Inflammatory macrophage (primary cell): Measurements from ENCODE around the gene SCYGR2.
A peak's percentile ranks its signal among the peaks of the same experiment; 100 is the strongest.
"Not testable (repeated sequence)": the region's sequence is repeated elsewhere in the genome, so short reads cannot be mapped to it uniquely, and the experiment has no call there.

Experiments used
- DNase-seq, 2 donors: peaks; one replicate each; pipeline ENCODE4 v3.0.0-alpha.2; 2020 to 2022
- total RNA-seq, 18 experiments: gene quantifications; one replicate each; lab custom pipeline; 2026; ENCODE audit warnings: mixed read lengths in 6 of 18, inconsistent platforms in 2 of 18; lab: John Stamatoyannopoulos, UW

The SCYGR2 gene, protein sequence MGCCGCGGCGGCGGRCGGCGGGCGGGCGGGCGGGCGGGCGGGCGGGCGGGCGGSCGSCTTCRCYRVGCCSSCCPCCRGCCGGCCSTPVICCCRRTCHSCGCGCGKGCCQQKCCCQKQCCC
- total RNA-seq: 0 reads per million in 18 experiments

DNA sequence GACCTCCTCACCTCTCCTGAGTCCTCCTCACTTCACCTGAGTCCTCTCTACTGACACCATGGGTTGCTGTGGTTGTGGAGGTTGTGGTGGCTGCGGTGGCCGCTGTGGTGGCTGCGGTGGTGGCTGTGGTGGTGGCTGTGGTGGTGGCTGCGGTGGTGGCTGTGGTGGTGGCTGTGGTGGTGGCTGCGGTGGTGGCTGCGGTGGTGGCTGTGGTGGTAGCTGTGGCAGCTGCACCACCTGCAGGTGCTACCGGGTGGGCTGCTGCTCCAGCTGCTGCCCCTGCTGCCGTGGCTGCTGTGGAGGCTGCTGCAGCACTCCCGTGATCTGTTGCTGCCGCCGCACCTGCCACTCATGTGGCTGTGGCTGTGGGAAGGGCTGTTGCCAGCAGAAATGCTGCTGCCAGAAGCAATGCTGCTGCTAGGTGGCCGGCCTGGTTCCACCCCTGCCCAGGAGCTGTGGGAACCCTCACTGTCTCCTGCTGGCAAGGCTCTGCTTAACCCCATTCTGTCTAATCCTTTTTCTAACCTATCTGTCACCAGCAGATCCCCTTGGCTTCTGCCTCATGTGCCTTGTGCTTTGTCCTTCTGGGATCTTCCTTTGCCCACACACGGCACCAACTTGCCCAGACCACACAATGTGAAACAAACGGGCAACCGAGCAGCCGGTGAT lies at the start of gene SCYGR2:
Gene SCYGR2, plus strand, starts transcription at position 59 of the 669 bp plus-strand sequence. Its CDS starts 0 bp downstream, at position 59.
- not testable (repeated sequence) for DNase-seq

DNA sequence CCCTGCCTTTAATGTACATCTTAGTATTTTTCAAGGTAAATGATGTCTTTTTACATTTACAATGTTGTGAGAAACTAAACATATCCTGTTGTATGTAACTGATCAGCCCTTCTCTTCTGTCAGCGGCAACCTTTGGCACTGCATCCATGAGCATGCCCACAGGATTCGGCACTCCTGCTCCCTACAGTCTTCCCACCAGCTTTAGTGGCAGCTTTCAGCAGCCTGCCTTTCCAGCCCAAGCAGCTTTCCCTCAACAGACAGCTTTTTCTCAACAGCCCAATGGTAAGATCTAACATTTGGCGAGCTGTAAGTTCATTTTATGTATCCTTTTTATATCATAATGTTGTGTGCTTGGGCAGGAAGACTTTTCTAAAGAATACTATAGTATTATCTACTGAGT lies 46.9 kb upstream of the SCYGR2 start:
- no peak for DNase-seq

DNA sequence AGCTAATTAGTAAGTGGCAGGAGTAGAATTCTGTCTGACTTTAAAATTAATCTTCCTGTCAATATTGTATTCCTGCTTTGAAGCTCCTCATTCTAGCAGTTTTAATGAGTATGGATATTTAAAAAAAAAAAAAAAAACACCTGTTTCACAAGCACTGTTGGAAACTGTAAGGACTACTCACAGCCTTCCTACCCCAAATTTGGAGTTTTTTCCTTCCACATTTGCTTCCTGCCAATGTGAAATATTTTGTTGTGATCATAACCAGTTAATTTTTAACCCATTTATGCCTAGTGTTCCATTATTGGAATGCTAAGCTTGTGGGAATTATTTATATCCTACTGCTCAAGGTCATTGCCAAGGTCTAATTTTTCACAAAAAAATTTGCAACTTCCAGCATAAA lies 36.1 kb upstream of the SCYGR2 start:
- DNase-seq: no peak

DNA sequence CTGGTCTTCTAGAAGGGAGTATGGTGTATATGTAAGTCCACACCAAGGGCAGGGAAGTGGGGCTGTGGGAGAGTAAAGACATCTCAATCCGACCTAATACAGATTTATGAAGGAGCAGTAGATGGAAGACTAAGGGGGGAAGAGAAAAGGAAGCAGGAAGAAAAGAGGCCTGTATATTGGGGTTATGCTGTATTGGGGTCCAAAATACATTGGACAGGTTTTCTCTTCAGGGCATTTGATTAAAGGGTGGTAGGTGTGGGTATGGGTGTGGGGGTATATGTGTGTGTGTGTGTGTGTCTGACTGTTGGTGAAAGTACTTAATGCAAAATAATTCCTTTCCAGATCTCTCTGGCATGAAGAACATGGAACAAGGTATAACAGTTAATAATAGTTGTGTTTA lies 33.6 kb upstream of the SCYGR2 start:
- no peak for DNase-seq

DNA sequence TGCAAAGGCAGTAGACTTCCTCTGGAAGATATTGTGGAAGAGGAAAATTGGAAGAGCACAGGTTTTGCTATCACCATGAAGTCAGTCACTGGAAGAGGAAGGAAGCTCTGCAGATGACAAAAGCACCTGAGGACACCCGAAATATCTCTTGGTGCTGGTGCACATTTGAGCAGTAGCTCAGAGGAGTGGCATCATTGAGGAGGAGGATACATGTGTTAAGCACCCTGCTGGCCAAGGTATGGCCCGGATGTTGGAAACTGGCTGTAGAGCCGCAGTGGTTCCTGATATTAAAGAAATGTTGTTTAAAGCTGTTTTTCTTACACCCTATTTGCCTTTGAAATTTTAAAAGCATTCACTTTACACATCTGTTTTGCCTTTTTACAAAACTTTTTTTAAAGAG lies 32.7 kb upstream of the SCYGR2 start:
- DNase-seq: no peak

DNA sequence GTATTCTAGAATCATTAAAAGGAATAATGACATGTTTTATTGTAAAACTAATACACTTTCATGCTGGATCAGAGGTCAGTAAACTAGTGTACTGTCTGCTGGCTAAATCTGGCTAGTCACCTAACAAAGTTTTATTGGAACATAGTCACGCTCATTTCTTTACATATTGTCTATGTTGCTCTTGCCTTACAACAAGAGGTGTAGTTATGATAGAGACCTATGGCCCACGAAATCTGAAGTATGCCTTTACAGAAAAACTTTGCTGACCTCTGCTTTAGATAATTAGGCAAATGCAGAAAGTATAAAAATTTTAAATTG lies 29.9 kb upstream of the SCYGR2 start:
- DNase-seq: no peak

DNA sequence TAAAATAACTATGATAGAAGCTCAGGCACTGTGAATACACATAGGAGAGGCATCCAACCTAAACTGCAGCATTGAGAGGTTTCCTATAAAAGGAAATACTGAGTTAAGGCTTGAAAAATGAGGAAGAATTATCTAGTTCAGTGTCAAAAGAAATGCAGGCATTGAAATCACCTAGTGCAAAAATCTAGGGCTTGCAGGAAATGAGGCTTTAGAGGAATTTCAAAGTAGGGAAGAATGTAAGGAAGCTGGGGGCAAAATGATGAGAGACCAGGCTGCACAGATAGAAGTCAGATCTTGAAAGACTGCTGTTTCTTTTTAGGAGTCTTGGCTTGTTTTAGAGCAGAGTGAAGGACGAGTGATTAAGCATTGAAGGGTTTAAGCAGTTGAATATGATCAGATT lies 28.1 kb upstream of the SCYGR2 start:
- no peak for DNase-seq

DNA sequence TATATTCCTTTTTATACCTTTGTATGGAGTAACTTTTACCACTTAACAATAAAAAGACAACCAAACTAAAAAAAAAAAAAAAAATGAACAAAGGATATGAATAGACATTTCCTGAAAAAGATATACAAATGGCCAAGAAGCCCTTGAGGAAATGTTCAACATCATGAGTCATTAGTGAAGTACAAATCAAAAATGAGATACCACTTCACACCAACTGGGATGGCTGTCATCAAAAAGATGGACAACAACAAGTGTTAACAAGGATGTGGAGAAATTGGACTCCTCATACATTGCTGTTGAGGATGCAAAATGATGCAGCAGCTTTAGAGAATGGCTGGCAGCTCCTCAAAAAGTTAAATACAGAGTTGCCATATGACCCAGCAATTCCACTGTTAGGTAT lies 22.6 kb upstream of the SCYGR2 start:
- no peak for DNase-seq

DNA sequence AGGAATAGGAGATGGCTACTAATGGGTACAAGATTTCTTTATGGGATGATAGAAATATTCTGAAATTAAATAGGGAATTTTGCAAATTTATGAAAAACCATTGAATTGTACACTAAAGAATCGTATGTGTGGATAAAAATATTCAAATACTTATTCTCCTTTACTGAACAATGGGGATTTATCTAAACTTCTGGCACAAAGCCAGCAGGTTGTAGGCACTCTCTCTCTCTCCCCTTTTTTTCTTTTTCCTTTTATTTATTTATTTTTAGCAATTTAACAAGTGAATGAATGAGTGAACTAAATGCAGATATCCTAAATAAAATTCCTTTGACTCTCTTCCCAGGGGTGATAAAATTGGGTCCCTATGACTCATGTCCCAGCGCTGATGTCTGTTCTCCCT lies 21.9 kb upstream of the SCYGR2 start:
- DNase-seq: no peak

DNA sequence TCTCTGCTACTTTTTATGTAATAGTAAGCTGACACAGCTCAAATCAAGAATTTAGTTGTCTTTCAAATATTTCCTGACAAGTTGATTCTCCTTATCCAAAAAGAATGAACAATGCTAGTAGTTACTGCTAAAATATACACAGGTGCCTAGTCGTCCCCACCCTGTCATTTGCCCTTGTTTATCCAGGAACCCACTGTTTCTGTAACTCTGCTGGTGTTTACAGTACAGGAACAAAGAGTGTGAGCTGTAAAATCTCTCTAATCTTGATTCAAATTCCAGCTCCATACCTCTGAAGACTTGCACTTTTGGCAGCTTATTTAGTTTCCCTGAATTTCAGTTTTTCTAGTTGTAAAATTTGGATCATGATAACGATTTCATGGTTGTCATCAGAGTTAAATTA lies 21.1 kb upstream of the SCYGR2 start:
- no peak for DNase-seq

DNA sequence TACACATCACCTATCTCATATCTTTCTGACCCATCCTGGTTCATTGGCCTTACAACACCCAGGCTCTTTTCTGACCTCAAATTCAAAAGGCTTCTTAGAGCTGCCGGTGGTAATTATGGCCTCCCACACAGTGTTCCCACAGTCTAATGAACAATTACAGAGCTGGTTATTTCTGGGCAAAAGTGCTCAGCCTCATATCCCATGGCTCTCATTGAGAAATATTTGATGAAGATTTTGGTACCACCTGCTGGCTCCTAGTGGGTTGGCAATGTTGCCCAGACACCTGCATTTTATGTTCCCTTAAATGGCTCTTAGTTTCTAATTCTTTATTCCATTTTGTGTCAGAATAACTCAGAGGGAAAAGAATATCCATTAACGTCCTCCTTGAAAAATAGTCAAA lies 20.1 kb upstream of the SCYGR2 start:
- DNase-seq: no peak

DNA sequence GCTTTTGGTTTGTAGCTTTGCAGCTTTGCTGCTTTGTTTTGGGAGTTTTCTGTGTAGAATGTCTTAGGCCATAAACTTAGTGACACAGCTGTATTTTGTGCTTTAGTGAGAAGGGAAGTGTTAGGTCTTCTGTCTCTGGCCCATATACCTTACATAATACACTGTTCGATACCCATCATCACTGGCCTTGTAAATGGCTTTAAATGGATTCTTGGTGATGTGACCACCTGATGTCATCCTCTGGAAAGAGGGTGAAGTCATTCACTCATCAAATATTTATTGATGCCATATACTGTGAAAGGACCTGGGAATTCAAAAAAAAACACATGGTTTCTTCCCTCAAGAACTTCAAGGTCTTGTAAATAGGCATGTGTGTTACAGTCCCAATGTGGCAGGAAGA lies 18.9 kb upstream of the SCYGR2 start:
- no peak for DNase-seq

DNA sequence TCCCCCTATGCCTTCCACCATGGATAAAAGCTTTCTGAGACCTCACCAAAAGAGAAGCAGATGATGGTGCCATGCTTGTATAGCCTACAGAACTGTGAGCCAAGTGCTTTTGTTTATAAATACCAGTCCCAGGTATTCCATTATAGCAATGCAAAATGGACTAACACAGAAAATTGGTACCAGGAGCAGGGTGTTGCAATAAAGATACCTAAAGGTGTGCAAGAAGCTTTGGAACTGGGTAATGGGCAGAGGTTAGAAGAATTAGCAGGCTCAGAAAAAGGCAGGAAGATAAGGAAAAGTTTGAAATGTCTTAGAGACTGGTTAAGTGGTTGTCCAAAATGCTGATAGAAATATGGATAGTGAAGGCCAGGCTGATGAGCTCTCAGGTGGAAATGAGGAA lies 16.3 kb upstream of the SCYGR2 start:
- DNase-seq: no peak

DNA sequence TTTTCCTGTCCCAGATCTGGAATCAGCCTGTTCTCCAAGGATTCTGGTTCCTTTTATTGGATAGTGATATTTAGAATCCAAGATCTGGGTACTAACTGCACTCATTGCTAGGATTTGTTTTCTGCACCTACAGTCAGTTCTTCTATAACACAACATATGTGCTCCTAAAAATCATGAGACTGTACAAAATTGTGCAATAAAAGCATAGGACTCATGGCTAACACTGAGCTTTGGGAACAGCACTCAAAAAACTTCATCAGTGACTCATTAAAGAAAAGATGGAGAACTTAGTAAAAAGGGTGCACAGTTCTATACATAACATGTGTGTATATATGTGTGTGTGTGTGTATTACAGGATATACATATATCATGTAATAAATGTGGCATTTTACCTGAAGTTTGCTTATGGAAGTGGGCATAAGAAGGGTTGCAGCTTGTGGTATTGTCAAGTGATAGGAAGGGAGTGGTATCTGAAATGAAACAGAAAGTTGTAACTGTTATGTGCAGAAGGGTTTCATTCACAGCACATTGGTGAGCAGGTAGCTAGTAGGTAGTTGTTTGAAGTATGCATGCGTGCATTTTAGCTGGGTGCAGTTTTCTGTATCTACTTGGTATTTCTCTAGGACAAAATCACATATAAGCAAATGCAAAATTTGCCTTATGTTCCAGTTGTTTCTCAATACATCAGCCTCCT lies 5.9 kb upstream of the SCYGR2 start:
- no peak for DNase-seq

DNA sequence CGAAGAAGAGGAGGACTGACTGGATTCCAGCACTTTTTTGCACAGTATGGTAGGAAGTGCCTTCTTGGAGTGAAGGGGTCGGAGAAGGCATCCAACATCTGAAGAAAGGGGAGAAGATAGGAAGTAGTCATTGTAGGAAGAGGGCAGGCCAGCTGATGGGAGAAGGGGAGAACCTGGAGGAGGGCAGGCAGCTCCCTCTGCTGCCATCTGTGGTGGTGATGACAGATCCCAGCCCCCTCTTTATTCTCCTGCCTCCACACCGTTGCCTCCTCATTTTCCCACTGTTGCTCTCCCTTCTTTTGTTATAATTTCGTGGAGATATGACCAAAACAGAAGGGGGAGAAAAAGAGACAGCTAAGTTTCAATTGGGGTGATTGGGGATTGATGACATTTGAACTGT lies 2.9 kb upstream of the SCYGR2 start:
- no peak for DNase-seq

DNA sequence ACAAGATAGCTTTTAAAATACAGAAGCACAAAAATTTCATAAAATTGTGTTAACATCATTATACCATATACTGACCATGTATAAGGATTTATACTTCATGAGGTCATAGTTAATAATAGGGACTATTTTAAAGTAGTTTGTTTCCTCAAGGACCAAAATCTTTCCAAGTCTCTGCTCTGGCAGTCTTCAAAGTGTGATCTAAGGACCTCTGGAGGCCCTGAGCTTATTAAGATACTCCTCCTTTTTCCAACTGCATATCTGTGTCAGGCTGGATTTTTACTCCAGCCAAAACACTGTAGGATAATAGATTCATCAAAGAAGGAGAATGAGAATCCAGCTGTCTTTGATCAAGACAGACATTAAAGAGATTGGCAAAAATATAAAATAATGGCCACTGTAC lies 1.7 kb upstream of the SCYGR2 start:
- DNase-seq: no peak

DNA sequence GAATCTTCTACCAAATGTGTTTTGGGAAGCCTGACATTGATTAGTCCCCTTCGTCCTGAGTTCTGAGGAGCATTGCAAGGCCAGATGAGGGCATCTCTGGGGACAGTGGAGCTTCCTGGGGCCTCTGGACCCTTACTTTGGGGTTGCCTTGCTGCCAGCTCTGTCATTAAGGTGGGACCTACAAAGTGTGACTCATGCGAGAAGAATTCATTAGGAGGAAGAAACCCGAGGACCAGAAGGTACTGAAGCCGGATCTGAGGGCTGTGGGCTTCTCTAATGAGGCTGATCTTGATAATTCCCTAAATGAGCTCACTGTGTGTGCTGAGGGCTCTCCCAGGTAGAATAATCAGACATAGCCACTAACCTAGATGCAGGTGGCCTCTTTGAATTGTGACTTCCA lies 695 bp upstream of the SCYGR2 start:
- DNase-seq: no peak

DNA sequence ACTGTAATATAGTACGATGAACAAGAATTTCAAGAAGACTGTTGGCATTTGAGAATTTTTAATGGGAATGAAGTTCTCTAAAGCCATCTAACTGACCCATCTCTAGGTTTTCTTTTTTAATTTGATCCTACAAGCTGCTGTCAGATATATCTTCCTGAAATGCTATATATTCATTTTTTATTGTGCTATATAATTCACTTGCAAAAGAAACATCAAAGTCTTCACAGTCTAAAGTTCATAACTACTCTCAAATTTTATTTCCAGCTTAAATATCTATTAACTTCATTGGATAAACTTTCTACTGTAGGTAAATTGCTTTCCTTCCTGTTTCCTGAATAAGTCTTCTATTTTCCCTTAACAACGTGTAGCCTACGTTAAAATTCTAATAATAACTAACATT lies 3.7 kb downstream of the SCYGR2 start:
- no peak for DNase-seq

DNA sequence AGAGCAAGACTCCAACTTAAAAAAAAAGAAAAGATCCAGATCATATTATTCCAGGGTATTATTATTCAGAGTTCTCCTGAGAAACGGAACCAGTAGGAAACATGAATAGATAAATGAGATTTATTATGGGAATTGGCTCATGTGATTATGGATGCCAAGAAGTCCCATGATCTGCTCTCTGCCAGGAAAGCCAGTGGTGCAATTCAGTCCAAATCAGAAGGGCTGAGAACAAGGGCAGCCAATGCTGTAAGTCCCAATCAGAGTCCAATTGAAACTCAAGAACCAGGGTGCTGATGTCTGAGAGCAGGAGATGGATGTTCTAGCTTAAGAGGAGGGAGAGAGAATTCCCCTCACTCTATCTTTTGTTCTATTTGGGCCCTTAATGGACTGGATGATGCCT lies 7.8 kb downstream of the SCYGR2 start:
- DNase-seq: no peak

DNA sequence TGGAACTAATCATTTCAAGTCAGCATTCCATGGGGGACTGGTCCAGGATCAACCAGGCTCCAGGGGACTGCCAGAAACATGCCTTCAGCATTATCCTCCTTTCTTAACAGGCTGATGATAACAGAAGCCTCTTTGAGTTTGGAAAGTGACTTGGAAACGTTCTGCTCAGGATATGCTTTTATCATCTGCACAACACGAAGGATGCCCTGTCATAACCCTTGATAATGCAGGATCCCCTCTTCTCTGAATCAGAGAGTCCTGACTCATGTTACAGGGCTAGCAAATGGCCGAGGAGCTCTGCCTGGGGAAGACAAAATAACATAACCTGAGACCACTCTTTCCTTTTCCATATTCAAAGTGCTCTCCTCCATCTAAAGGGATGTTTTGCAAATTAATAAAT lies 9.2 kb downstream of the SCYGR2 start:
- DNase-seq: peak in 1 of 2 donors; percentile 15

DNA sequence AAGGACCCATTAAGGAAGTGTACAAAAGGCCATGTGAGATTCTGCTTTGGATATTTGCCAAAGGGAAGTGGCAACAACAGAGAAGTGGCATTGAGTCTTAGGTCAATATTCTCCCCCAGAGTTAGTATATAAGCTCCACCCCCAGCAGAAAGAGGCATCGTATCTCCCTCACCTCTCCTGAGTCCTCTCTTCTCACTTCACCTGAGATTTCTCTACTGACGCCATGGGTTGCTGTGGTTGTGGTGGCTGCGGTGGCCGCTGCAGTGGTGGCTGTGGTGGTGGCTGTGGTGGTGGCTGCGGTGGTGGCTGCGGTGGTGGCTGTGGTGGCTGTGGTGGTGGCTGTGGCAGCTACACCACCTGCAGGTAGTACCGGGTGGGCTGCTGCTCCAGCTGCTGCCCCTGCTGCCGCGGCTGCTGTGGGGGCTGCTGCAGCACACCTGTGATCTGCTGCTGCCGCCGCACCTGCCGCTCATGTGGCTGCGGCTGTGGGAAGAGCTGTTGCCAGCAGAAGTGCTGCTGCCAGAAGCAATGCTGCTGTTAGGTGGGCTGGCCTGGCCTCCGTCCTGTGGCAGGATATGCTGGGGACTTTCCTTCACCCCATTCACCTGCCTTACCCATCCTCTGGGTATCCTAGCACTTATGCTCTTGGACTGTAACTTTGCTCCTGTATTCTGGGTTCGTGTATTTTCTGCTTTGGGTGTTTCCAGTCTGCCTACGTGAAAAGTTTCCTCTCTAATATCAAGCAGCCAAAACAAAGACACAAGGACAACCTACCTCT lies 10.1 kb downstream of the SCYGR2 start:
- DNase-seq: peak; percentile 90 to 93

DNA sequence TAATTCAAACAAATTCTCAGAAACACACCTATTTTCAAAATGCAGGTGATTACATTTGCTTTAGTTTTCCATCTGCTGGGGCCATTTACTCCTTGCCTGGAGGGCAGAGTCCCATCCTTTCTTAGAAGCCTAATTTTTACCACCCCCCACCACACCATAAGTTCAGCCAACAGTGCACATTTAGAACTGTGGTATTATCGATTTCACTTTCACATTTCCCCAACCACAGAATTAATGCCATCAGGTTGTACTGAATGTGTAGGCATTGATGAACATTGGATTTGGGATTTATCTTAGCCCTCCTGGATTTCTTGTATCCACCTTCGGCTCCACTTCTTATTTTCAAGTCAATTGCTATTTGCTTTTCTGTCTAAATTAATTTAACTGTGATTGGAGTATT lies 11.4 kb downstream of the SCYGR2 start:
- no peak for DNase-seq

DNA sequence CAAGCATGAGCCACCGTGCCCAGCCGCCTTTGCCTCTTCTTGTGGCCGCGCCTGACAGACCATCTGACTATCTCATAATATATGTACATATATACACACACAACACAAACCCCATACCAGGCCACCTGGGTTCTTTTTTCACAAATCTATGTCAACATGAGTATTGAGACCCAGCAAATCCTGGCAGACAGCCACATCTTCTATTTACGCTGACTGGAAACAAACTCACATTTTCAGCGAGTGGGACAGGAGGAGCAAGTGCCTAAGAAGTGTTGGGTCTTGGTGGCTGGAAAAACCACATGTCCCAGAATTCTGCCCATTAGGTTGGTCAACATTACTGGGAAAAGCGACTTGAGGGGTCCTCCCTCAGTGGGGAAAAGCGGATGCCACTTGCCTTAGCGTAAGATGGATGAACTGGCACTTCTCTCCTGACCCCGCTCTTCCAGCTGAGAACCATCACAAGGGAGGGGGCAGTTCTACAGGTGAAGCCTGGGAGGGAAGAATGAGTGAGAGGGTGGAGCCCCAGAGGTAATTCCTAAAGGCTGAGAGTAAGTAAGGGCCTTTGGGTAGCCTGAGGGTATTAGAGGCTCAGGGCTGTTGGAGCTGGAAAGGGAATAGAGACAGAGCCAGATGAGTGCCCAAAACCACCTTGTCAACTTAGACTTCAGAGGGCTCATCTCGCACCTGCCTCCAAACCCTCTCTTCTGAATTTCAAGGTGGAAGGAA lies 14.0 kb downstream of the SCYGR2 start:
- no peak for DNase-seq
